CMK (cell line): Measurements from ENCODE around the gene IDH3G.
"Not testable (repeated sequence)": the region's sequence is repeated elsewhere in the genome, so short reads cannot be mapped to it uniquely, and the experiment has no call there.

Experiments
- DNase-seq: peaks from one replicate; pipeline ENCODE4 v3.0.0-alpha.2; 2010; ENCODE audit warnings: low read depth

Gene IDH3G

DNA sequence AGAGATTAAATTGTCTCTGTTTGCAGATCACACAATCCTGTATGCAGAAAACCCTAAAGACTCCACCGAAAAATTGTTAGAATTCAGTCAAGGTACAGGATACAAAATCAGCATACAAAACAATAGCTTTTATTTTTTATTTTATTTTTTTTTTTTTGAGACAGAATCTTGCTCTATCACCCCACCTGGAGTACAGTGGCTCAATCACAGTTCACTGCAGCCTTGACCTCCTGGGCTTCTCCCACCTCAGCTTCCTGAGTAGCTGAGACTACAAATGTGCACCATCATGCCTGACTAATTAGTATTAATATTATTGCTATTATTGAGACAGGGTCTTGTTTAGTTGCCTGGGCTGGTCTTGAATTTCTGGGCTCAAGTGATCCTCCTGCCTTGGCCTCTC lies 39.0 kb downstream of the IDH3G start:
- DNase-seq = no peak

DNA sequence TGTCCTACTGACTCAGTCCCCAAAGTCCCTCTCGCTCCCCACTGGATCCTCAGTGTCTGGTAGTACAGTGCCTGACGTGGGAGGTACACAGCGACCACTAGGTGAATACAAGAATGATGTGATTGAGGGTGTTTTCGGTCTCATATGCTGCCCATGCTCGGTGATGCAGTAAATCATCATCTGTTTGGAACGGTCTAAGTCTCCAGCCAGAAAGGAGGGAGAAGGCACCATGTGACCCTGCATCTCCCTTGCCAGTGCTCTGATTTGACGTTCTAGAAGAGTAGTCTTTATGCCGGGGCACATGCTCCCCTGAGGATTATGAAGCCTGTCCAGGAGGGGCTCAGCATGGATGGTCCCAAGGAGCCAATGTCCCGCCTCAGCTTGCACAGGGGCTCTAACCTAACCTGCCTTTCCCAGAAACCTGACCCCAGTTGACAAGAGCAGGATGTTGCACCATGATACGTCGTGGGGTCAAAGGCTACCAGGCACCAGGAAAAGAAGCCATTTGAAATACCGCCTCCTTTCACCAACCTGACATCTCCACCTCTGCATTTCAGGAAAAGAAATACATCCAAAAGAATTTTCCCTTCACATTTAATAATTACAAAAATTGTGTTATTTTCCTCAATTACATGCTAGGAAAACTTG lies 43.9 kb downstream of the IDH3G start:
- DNase-seq = no peak

DNA sequence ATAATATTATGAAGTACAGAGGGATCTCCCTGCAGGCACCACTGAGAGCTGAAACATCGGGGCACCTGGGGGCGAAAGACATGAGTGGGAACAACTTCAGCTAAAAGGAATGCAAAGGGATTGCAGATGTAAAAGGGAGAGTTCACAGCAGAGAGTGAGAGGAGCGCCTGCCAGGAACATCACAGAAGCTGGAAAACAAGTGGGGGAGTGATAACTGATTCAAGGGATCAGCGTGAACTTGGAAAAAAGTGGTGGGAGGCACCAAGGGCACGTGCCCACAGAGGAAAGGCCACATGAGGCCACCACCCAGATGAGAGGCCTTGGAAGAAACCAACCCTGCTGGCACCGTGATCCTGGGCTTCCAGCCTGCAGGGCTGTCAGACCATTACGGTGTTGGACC lies 45.2 kb downstream of the IDH3G start:
- DNase-seq = not testable (repeated sequence)

DNA sequence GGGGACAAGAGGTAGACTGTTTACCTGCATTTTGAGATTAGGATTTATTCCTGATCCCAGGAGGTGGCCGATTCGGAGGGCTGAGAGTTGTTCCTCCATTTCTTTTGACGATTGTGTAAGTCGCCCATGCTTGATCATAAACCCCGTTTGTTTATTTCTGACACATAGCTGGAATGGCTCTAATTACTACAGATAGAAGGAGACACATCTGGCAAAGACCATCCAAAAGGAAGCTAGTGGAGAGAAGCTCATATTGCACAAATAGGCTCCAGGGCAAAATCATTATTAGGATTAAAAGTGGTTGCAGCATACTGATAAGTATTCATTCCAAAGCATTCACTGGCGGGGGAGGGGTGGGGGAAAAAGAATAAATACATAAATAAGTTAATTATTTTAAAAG lies 47.2 kb downstream of the IDH3G start:
- not testable (repeated sequence) for DNase-seq

DNA sequence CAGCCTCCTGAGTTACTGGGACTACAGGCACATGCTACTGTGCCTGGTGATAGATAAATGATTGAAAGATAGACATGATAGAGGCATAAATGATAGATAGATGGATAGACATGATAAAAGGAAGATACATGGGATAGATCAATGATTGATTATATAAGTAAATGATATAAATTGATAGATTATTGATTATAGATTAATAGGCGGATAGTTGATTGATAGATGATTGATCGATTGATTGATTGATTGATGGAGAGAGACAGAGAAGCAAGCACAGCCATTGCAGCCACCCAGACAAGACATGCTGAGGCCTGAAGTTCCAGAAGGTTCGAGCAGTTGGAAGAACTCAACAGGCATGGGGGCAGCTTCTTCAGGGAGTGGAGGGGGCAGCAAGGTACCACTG lies 47.8 kb downstream of the IDH3G start:
- DNase-seq = no peak

DNA sequence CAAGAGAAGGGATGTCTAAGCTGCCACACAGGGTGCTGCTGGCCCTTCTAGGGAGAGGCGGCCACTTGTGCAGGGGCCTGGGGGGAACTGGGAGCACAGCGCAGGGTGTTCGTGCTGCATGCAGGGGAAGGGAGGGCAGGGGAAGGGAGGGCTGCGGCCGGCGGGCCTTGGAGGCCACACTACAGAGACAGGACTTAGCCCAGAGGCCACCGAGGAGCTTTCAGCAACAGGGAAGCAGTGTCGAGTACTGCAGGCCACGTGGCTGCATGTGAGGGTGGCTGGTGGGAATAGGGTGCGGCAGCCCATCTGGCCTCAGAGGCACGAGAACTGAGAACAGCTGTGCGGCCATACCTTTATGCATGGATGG lies 49.1 kb downstream of the IDH3G start:
- not testable (repeated sequence) for DNase-seq

DNA sequence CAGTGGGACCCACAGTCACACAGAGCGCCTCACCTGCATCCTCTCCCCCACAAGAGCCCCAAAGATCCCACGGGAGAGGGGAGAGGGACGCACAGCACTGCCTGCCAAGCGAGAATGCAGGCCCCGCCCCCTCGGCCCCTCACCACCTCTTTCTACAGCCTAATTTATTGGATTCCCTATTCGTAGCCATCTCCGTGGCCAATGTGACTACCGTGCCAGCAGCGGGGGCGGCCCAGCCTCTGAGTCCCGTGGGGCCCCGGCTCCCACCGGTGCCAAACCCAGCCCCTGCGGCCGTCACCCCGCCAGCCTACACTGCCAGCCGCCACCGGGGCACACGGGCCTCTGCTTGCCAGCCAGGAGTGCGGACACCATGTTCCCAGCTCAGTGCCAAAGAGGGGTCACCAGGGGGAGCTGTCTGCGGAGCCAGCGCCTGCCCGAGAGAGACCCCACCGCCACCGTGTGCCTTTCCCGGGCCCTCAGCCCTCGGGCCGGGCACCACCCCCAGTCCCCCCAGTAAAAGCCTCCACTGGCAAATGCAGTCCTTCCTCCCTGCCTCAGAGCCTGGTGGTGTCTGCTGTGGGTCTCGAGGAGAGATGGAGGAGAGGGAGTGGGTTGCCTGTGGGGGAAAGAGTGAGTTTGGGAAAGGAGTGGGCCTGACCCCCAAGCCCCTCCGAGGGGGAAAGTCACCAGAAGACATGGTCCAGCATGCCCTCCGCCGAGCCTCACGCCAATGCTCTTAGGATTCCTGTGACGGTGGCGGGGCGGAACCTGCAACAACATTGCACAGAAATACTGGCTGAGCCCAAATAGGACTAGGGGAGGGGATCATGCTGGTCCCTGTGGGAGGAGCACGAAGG lies 49.7 kb downstream of the IDH3G start:
- no peak for DNase-seq

DNA sequence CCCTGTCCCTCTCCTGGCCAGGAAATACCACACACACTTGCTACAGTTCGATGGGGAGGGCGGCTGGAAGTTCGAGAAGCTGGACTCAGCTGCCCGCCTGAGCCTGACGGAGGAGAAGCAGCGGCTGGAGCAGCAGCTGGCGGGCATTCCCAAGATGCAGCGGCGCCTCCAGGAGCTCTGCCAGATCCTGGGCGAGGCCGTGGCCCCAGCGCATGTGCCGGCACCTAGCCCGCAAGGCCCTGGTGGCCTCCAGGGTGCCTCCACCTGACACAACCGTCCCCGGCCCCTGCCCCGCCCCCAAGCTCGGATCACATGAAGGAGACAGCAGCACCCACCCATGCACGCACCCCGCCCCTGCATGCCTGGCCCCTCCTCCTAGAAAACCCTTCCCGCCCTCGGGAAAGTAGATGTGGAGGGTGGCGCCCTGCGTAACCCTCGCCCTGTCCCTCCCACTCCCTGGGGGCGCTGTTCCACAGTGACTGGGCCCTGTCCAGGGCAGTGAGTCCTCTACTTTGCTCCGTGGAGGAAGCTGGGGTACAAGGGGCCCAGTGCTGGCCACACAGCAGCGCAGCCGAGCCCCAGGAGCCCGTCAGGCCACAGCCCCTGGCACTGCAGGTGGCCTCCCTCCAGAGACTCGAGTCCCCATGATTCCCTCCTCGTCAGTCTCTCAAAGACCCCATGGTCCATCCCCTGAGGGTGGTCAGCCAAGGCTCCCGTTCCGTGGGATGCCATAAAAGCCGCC lies 50.5 kb downstream of the IDH3G start:
- DNase-seq = not testable (repeated sequence)

DNA sequence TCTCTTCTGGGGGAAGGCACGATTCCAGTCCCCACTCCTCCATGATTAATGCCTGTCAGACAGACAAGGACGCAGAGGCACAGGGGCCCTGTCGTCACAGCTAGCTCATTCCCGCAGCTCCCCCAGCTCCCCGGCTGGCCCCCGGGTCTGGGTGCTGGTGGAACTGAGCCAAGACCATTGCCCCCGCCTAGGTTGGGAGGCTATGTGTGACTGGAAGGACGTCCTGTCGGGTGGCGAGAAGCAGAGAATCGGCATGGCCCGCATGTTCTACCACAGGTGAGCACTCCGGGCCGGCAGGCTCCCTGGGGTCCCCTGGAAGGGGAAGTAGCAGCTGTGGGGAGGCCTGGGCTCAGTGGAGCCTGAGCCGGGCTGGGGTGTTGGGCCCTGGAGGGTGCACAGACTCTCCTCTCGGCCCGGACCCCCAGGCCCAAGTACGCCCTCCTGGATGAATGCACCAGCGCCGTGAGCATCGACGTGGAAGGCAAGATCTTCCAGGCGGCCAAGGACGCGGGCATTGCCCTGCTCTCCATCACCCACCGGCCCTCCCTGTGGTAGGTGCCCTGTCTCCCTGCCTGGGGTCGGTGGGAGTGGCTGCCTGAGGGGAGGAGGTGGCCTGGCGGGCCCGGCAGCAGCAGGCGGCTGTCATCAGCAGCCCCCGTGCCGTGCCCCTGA lies 51.2 kb downstream of the IDH3G start:
- DNase-seq = not testable (repeated sequence)

DNA sequence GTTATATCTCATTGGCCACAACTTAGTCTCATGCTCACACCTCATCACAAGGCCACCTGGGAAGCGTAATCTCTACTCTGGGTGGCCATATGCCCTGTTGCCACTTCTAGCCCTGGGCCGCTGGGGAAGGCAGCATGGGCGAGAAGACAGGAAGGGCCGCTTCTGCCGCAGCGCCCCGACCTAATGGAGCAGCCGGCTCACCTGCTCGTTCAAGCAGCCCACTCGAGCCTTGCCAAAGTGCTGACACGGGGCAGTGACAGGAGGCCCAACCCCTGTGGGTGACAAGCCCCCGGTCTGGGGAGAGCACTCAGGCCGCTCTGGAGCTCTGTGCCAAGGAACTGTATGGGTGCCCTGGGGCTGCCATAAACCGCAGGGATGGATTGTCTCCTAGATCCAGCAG lies 52.1 kb downstream of the IDH3G start:
- DNase-seq = not testable (repeated sequence)

DNA sequence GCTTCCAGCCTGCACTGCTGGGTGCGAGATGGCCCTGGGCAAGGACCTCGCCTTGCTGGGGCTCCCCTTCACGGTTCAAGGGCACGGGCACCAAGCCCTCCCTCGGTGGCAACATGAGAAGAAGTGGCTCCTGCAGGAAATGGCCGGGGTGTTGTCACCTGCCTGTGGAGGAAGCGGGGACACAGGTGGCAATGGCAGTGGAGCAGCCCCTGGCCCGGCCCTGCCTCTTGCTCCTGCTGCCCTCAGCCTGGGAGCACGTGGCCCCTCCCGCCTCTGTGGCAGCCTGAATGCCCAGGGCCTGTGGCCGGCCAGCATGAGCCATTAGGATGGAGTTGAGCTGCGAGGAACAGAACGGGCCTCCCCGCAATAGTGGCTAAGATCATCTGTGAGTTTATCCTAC lies 52.7 kb downstream of the IDH3G start:
- no peak for DNase-seq

DNA sequence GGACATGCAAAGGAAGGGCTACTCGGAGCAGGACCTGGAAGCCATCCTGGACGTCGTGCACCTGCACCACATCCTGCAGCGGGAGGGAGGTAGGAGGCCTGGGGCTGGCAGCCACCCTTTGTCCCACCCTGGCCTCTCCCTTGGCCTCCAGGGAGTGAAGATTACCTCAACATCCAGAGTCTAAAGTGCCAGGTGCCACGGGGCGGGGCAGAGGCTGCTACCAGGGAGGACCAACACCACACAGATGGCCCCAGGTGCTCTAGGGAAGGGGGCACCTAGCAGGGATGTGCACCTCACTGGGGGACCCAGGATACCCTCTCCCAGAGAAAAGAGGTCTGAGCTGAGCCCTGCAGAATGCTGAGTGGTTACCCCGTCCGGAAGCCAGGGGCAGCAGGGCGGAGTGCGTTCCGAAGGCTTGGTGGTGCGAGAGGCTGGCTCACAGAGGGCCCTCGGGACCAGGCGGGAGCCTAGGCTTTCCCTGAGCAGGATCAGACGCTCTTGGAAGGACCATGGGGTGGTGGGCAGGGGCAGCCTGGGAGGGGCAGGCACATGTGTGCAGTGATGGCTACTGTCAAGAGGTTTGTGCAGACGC lies 53.4 kb downstream of the IDH3G start:
- no peak for DNase-seq

DNA sequence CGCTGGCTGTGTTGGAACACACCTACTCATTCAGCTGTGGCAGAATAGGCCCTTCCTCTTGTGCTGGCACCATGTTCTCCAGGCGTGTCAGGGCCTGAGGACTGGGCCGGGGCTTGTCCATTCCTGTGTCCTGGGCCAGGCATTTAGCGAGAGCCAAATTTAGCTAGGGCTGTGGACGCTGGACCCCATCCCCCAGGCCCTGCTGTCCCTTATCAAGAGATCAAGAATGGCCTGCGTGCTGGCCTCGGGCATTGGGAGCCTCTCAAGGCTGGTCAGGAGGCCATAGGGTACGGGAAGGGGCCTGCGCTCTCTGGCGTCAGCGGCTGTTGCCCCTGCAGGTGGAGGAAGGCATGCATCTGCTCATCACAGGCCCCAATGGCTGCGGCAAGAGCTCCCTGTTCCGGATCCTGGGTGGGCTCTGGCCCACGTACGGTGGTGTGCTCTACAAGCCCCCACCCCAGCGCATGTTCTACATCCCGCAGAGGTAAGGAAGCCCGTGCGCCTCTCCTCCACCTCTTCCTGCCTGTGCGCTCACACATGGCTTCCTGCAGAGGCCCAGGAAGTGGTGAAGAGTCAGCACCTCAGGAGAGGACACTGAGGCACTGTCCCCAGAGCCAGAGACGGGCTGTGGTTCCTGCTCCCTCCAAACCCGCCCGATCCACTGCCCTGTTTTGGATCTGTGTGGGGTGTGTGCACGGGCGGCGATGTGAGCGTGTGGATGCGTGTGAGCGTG lies 54.3 kb downstream of the IDH3G start:
- DNase-seq = no peak

DNA sequence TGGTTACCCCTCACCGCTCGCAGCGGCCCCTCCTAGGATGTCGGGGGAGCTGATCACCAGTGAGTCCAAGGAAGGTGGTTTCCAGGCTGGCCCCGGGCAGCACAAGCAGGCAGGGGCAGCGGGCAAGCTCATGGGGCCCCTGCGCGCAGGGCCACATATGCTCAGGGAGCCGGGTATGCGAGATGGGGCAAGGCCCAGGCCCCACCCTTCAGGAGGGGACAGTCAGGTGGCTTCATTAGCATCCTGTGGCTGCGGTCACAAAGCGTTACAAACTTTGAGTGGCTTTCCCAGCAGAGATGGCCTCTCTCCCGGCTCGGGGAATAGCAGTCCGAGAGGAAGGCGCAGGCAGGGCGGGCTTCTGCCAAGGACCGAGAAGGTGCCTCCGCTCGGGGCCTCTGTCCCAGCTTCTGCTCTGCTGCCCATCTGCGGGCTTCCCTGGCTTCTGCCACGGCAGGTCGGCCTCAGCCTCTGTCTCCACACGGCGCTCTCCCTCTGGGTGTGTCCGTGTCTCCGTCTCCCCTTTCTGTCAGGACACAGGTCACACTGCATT lies 56.0 kb downstream of the IDH3G start:
- DNase-seq = no peak

DNA sequence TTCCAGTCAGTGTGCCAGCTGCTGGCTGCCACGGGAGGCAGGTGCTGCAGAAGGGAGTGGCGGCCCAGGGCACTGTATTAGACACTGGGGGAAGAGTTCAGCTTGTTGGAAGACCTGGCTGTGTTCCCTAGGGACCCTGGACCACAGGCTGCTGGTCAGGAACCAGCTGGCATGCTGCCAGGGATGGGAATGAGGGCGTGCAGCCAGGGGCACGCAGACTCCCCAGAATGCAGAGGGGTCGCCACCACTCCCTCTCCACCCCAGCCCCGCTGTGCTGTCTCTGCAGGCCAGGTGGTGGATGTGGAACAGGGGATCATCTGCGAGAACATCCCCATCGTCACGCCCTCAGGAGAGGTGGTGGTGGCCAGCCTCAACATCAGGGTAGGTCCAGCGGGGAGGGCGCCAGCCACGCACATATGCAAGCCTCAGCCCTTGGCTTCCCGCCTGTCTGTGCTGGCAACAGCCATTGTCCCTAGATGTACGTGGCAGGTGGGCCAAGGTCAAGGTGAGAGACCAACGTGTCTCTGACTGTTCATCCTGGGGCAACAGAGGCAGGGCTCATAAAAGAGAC lies 57.2 kb downstream of the IDH3G start:
- no peak for DNase-seq

DNA sequence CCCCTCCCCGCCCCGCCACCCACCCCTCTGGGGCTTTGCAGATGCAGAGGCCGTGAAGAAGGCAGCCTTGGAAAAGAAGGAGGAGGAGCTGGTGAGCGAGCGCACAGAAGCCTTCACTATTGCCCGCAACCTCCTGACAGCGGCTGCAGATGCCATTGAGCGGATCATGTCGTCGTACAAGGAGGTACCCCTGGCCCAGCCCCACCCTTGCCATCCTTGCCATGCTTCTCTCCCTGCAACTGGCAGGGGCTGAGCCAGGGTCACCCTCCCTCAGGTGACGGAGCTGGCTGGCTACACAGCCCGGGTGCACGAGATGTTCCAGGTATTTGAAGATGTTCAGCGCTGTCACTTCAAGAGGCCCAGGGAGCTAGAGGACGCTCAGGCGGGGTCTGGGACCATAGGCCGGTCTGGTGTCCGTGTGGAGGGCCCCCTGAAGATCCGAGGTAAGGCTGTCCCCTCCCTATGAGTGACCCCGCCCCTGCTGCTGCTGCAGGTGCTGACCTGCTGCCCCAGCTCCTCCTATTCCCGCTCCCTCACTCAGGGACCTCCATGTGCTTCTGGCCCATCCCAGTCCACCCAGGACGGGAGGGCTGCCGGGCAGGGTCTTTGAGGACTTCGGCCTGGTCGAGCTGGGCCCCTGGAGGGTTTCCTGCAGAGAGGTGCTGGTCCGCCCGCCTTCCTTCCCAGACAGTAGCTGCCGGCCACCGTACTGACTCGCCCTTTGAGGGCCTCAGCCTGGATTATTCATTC lies 57.9 kb downstream of the IDH3G start:
- DNase-seq = no peak
